GM21717 (cell line): Measurements from ENCODE around the gene PPFIA1.

Source experiments
- ATAC-seq: cut with Tn5 transposase; IDR thresholded peaks from one replicate; pipeline ENCODE4 v1.9.1; 2021; ENCODE audit warnings: mild to moderate bottlenecking, moderate library complexity; ENCODE audit not compliant: unreplicated experiment

PPFIA1 gene

DNA sequence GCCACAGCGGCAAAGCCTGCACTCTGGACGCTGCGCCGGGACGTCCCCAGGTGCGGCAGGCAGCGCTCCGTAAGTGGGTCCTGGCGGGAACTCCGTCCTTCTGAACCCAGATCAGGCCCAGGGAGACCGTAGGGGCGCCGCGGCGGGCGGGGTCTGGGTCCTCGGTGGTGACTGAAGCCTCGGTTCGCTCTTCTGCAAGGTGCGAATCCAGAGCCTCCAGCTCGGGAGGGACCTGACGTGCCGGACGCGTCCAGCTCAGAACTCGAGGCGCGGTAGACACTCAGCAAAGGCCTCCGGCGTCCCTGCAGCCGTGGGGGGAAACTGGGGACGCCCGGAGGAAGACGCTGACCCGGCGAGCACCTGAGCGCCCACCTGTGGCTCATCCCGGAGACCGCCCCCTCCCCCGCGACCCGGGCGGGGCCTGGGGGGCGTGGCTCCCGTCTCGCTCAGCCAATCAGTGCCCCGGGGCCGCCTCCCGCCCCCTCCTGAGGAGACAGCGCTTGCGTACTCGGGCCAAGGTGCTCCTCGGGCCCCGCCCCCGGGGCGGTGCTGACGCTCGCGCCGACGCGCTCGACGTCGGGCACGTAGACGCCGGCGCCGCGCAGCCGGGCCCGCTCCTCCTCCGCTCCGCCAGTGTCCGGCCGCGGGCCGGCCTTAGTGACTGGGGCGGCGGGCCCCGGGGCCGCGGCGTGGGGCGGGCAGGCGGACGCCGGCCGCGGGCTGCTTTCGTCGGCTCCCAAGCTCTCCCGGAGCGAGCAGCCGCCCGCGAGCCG, at the start of gene PPFIA1:
Gene PPFIA1 (plus strand): TSS at position 587 of the 773 bp plus-strand sequence. CDS start 1,483 bp downstream, outside the sequence.
- peak; percentile 83 for ATAC-seq

DNA sequence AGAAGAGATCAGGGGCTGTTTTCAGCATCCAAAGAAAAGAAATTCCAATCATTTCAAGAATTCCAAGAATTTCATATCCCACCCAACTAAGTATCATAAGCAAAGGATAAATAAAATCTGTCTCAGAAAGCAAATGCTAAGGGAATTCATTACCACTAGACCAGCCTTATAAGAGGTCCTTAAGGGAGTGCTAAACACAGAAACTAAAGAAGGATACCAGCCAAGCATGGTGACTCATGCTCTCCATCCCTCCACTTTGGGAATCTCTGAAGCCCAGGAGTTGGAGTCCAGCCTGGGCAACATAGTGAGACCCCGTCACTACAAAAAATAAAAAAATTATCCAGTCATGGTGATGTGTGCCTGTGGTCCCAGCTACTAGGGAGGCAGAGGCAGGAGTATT, 49.6 kb upstream of the PPFIA1 start:
- ATAC-seq: no peak

DNA sequence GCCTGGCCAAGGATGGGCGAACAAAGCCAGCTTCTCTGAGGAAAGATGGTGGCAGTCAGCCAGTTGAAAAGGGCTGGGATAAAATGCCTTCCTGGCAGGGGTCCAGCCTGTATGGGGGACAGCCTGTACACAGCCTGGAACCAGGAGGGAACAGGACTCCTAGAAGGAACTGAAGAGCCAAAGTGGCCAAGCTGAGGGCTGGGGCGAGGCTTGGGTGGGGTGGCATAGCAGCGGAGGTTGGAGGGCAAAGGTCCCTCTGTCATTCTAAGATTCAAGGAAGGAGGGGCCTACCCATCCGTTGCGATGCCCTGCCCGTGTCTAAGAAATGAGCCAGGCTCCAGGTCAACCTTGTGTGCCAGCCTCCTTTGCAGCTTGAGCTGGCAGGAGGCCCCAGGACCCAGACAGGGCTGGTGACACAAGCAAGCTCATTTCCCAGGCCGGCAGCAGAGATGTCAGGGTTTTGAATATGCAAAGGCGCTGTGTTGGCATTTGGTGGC, 44.8 kb upstream of the PPFIA1 start:
- ATAC-seq: no peak

DNA sequence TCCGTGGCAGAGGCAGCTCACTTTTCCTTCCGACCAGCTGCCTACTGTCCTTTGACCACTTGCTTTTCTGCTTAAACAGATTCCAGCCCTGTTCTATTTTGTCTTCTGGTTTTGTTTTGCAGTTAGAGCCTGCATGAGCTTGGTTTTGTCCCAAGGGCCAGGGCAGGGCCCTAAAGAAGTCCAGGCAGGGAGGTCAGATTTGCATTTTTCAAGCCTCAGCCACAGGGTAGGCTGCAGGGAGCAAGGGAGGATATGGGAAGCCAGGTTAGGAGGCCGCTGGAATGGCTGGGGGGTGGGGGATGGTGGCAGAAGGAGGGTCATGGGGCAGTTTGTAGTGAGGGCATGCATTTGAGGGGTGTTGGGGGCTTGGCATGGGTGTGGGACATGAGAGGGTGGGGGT, 44.3 kb upstream of the PPFIA1 start:
- ATAC-seq: no peak

DNA sequence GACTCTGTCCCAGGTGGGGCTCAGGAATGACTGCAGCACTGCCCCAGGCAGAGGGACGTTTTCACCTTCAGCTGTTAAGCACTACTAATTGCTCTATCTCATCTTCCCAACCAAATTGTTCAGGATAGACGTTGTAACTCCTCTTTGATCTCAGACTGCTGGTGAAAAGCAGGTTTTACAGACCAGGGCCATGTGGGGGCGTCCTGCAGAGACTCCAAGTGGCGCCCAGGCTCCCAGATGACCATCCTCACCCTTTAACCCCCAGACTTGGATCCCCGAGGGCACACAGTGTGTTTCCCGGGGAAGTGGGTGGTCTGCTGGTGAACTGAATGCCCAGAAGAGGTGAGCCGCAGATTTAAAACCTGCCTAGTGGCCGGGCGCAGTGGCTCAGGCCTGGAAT, 43.5 kb upstream of the PPFIA1 start:
- ATAC-seq: no peak

DNA sequence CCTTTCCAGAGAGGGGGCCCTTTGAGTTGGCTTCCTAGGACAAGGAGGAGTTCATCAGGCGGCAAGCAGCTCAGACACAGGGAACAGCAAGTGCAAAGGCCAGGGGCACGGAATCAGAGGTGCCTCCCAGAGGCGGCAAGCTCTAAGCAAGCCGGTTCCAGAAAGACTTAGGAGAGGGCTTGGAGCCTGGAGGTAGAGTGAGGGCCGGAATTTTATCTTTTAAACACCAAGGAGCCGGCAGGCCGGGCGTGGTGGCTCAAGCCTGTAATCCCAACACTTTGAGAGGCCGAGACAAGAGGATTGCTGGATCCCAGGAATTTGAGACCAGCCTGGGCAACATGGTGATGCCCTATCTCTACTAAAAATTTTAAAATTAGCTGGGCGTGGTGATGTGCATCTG, 40.8 kb upstream of the PPFIA1 start:
- no peak for ATAC-seq

DNA sequence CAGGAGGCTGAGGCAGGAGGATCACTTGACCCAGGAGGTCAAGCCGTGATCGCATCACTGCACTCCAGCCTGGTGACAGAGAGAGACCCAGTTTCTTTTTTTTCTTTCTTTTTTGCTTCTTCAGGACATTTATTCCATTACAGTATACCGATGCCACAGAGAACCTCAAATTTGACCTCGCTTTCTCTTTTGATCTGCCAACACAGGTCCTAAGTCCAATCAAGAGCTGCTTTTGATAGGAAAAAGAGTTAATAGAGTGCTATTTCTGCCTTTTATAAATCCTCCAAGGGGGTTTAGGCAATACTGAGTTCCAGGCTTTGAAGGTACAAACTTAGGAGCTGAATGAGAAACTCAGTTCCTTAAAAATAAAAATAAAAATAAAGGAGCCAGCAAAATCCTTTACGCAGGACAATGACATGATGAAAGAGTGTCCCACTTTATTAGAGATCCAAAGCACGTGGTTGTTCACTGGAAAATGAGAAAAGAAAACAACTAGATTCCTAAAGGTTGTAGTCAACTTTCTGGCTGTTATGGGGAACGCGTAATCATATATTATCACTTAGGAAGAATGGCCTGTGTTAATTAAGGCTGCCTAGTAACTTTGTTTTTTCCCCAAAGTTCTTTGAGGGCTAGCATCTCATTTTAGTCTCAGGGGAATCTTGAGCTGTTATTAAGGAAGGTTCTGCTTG, 40.2 kb upstream of the PPFIA1 start:
- no peak for ATAC-seq

DNA sequence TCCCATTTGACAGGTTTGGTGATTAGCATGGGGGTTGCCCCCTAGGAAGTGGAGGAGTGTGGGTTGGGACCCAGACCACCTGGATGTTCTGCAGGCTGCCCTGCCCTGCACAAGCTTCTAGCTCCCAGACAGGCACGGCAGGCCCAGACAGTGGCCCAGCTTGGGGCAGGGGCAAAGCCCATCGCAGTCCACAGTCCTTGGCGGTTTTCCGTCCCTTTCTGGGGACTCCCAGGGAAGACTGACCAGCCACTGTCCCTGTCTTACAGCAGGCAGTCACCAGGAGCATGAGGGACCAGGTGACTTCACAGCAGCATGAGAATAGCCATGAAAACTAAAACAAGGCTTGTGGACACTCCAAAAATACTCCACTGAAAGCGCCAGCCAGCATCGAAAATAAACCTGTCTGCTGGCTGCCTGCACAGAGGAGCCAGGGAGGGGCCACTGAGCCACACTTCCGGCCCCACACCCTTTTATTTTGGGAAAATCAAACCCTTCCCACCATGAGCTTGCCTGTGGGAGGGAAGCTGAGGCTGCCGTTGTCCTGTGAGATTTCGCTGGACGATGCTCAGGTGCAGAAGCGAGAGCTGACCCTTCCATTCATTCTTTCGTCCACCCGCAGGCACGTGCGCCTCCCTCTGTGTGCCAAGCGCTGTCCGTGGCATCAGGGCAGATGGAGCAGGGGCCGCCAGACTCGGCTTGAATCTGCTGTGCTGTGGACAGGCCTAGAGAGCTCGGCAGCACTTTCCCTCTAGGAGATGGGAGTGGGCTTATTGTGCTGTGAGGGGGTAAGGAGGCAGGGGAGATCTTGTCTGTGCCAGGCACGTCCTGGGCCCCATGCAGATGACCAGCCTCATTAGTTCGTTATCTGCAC, 39.4 kb upstream of the PPFIA1 start:
- no peak for ATAC-seq

DNA sequence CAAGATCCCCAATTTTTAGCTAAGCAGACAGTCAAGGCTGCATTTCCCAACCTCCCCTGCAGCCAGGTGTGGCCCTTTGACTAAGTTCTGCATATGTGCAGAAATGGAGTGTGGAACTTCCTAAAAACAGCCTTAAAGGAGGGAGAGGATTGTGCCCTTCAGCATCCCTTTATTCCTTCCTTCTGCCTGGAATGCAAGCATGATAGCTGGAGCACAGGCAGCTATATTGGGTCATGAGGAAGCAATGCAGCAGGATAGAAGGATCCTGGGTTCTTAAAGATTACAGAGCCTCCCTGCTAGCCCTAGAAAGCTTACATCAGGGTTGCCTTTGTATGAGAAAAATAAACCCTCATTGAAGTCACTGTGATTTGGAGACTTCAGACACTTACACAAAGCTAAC, 37.5 kb upstream of the PPFIA1 start:
- no peak for ATAC-seq

DNA sequence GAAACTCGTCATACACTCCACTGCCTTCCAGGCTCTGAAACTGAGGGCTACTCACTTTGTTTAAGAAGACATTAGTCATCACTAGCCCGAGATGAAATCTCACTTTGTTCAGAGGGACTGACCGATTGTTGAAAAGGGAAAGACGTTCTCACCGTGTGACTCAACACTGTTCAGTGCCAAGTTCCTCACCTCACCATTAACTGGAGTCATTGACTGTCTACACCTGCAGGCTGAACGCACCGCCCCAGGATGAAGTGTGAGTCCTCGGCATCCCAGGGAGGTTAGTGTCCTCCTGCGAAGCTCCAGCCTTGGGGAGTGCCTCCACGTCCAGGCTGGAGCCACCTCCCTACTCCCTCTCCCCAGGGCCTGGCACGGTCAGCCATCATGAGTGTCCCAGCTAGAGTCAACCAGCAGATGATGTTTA, 37.0 kb upstream of the PPFIA1 start:
- no peak for ATAC-seq

DNA sequence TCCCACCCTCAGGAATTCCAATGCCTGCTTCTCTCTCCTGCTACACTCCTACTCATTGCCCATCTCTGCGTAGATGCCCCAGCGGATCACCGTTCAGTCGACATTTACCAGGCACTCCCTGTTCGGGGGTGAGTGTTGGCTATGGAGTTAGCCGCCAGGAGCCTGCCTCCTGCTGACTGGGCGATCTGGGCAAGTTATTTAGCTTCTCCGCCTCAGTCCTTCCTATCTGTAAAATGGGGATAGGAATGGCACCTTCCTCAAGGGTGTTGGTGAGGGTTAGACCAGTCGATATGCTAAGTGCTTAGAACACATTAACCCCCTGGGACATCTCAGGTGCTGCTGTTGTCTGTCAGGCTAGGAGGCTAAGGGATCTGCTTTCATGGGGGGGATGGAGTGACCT, 36.5 kb upstream of the PPFIA1 start:
- ATAC-seq: no peak

DNA sequence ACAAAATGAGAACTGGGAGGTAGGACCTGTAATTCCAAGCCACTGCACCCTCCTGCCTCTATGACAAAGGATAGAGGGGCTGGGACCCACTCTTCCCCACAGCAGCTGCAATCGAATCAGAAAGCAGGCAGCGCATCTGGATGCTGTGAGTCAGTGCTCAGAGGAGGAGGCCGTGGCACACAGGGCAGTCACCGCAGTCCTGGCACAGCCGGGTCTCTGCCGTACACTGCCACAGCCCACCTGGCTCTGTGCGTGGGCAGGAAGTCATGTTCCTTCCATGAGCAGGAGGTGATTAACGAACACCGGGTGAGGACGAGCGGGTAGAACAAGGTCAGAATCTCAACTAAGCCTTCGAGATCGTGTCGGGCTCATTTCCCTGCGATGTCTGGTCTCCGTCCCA, 30.2 kb upstream of the PPFIA1 start:
- no peak for ATAC-seq

DNA sequence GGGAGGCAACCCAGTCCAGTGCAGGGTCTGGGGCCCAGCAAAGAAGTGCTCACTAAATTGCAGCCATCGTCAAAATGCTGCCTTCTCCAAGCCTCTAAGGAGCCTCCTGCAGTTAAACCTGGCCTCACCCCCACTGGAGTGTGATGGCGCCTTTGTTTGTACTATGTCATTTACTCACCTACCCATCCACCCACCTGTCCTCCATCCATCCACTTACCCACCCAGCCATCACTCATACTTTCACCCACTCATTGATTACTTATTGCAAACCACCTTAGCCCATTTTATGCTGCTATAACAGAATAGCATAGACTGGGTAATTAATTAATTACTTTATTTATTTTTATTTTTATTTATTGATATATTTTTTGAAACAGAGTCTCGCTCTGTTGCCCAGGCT, 28.8 kb upstream of the PPFIA1 start:
- no peak for ATAC-seq

DNA sequence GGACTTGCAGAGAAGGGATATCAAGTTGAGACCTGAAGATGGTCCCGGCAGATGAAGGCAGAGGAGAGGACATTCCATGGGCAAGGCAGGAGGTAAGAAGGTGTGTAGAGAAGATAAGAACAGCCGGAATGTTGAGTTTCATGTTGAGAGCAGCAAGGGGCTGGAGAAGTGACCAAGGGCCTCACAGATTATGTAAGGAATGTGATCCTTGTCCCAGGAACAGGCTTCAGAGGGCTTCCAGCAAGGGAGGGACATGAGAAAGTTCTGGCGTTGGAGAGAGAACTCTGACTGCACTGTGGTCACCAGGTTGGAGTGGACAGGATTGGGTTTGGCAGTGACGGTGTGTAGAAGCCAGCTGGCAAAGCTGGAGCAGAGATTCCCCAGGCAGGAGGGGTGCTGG, 27.6 kb upstream of the PPFIA1 start:
- ATAC-seq: no peak

DNA sequence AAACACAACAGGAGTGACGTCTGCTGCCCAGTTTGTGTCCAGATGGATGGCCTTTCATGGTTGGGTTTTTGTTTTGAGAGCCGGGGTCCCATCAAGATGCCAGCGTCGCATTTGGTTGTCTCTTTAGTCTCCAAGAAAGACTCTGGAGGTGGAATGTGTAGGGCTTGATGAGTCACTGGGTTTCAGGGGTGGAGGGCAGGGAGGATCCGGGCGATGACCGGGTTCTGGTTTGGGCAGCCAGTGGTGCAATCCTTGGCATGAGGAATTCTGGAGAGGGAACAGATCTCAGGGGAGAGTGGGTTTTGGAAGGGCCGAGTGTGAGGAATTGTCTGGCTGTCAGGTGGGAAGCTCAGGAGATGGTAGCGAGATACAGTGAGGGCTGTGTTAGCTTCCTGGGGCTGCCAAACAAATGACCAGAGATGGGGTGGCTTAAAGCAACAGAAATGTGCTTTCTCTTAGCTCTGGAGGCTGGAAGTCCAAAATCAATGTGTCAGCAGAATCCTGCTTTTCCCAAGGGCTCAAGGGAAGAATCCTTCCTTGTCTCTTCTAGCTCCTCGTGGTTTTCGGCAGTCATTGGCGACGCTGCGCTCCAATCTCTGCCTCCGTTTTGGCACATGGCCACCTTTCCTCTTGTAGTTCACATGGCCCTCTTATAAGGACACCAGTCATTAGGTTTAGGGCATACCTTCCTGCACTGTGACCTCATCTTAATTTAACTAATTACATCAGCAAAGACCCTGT, 26.4 kb upstream of the PPFIA1 start:
- no peak for ATAC-seq

DNA sequence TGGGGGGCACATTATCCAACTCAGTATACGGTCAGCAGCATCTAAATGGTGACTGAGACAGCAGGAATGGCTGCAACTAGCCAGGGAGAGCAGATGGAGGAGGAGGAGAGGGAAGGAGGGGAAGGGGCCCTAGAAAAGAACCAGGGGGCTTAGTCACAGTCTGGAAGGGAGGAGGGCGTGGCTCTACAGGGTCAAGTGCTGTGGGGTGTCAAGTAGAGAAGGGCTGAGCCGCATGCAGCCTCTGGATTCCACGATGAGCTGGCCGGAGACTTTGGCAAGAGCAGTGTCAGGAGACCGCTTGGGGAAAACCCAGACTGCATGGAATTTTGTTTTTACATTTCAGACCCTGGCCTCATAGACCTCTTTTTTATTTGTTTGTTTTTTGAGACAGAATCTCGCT, 25.8 kb upstream of the PPFIA1 start:
- ATAC-seq: no peak

DNA sequence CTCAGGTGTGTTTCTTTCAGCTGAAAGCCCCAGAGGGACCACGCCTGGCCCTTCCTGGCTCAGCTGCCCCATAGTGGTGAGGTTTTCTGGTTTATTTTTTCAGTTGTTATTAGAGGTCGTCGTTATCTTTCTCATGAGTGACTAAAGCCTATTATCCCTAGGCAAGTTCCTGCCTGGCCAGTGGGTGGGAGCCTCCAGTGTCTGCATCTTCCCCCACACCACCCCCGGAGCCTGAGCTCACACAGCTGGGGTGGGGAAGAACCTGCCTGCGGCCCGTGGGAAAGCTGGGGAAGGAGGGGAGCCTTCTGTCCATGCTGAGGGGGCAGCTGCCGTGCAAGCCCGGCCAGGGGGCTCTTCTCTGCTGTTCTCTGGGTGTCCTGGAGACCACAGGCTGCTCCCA, 24.3 kb upstream of the PPFIA1 start:
- no peak for ATAC-seq

DNA sequence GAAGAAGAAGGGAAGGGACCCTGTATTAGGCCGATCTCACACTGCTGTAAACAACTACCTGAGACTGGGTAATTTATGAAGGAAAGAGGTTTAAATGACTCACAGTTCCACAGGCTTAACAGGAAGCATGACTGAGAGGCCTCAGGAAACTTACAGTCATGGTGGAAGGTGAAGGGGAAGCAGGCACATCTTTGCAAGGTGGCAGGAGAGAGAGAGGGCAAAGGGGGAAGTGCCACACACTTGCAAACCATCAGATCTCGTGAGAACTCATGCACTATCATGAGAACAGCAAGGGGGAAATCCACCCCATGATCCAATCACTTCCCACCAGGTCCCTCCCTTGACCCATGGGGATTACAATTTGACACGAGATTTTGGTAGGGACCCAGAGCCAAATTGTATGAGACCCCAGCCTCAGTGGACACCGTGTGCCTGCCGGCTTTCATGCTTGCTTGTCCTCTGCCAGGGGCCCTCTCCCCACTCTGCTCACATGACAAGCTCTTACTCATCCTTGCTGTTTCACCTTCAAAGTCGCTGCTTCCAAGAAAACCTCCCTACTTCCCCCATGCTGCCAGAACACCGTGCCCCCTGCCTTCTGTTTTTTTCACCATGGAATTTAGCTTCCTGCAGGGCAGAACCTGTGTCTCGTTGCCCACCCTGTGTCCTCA, 23.3 kb upstream of the PPFIA1 start:
- ATAC-seq: no peak

DNA sequence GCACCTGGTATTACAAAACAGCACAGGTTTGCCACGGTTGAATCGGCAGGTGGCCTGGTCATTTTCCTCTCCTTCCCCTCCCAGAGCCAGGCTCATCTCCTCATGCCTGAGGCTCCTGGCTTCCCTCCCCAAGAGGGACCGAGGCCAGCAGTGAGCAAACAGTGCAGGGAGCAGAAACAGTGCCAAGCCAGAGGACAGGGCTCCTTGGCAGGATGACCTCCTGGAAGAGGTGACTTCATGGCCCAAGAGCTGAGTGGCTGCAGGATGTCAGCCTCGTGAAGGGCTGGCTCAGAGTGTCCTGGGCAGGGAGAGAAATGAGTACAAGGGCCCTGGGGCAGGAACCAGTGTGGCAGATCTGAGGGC, 22.8 kb upstream of the PPFIA1 start:
- ATAC-seq: no peak
